HG03175 (cell line): ENCODE data around the gene BTBD9.
A peak's percentile ranks its signal among the peaks of the same experiment; 100 is the strongest.

Experiments
- ATAC-seq: cut with Tn5 transposase; IDR thresholded peaks from one replicate; pipeline ENCODE4 v1.9.1; 2021; ENCODE audit warnings: mild to moderate bottlenecking, moderate library complexity; ENCODE audit not compliant: unreplicated experiment

The BTBD9 gene

GRCh38 chr6:38269461-38270172, 370.1 kb downstream of the BTBD9 start:
- ATAC-seq = no peak

- no peak for ATAC-seq
Measured at GRCh38 chr6:38268342-38268741, 371.4 kb downstream of the BTBD9 start.

- ATAC-seq = no peak
Measured at GRCh38 chr6:38266921-38267354, 372.8 kb downstream of the BTBD9 start.

- no peak for ATAC-seq
Measured at GRCh38 chr6:38264605-38265004, 375.1 kb downstream of the BTBD9 start.

- no peak for ATAC-seq
Measured at GRCh38 chr6:38262609-38263008, 377.1 kb downstream of the BTBD9 start.

GRCh38 chr6:38262026-38262425, 377.7 kb downstream of the BTBD9 start:
- ATAC-seq = no peak

GRCh38 chr6:38261626-38262025, 378.1 kb downstream of the BTBD9 start:
- ATAC-seq = no peak

- no peak for ATAC-seq
Measured at GRCh38 chr6:38259736-38260135, 380.0 kb downstream of the BTBD9 start.

- ATAC-seq = no peak
Measured at GRCh38 chr6:38248500-38249234, 391.1 kb downstream of the BTBD9 start.

GRCh38 chr6:38245295-38245694, 394.4 kb downstream of the BTBD9 start:
- no peak for ATAC-seq

GRCh38 chr6:38244869-38245268, 394.9 kb downstream of the BTBD9 start:
- ATAC-seq = no peak

GRCh38 chr6:38241200-38241871, 398.4 kb downstream of the BTBD9 start:
- no peak for ATAC-seq

GRCh38 chr6:38239719-38240451, 399.8 kb downstream of the BTBD9 start:
- no peak for ATAC-seq

GRCh38 chr6:38236631-38237030, 403.1 kb downstream of the BTBD9 start:
- ATAC-seq = no peak

GRCh38 chr6:38234934-38235682, 404.6 kb downstream of the BTBD9 start:
- peak; percentile 70 for ATAC-seq

- no peak for ATAC-seq
Measured at GRCh38 chr6:38234141-38234540, 405.6 kb downstream of the BTBD9 start.

GRCh38 chr6:38233161-38233791, 406.5 kb downstream of the BTBD9 start:
- no peak for ATAC-seq

GRCh38 chr6:38225766-38226165, 414.0 kb downstream of the BTBD9 start:
- ATAC-seq = no peak

GRCh38 chr6:38221251-38221650, 418.5 kb downstream of the BTBD9 start:
- ATAC-seq = no peak
